GM21737 (cell line): ENCODE data around the gene VWA3B.

ENCODE experiments used
- ATAC-seq: cut with Tn5 transposase; IDR thresholded peaks from one replicate; pipeline ENCODE4 v1.9.1; 2021; ENCODE audit warnings: mild to moderate bottlenecking, moderate library complexity; ENCODE audit not compliant: unreplicated experiment

VWA3B gene

DNA sequence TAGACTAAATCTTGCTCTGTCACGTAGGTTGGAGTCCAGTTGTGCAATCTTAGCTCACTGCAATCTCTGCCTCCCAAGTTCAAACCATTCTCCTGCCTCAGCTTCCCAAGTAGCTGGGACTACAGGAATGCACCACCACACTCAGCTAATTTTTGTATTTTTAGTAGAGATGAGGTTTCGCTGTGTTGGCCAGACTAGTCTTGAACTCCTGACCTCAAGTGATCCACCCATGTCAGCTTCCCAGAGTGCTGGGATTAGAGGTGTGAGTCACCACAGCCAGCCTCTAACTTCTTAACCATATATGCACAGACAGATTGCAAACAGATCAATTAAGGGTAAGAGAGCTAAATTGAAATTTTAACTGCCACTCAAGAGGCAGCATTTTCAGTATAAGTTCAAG lies 237.2 kb downstream of the VWA3B start:
- no peak for ATAC-seq

DNA sequence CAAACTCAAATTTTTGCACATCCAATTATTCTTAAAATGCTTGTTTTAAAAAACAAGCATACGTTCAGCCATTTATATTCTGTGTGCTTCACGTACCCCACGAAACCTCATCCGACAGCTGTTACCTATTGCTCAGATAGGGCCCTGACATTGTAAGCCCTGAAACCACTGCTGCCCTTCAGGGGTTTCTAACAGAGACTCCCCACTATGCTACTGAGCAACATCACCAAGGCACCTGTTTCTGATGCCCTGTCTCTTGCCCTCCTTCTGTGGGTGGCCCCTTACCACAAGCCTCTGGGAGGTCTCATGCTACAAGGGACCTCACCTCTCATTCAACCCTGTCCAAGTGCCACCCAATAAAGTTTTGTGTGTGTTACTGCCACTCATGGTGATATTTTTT lies 240.8 kb downstream of the VWA3B start:
- no peak for ATAC-seq

DNA sequence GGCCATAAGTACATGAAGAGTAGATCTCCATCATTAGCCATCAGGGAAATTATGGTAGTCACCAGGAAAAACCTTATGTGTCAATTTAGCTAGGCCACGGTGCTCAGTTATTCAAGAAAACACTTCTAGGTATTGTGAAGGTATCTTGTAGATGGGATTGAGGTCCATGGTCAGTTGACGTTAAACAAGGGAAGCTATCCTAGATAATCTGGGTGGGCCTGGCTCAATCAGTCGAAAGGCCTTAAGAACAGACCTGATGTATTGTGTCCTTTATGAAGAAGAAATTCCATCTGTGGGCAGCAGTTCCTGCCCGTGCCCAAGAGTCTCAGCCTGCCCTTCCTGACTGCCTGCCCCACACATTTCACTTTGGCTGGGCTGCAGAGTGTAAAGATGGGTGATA lies 242.6 kb downstream of the VWA3B start:
- no peak for ATAC-seq

DNA sequence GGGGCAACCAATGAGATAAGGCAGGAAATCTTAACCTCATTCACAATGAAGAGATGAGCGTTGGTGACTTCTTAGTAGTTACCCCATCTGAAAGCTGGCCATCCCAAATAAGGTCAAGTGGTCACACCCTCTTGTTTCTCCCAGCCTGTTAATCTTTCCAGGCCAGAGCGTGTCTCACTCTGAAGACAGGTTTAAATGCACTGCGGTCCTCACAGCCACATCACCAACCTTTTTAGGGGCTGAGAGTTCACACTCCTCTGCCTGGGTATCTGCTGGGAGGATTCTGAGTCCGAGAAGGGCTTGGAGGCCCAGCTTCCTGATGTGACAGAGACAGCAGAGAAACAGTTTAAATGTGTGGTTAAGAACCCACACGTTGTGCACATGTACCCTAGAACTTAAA lies 246.0 kb downstream of the VWA3B start:
- no peak for ATAC-seq

DNA sequence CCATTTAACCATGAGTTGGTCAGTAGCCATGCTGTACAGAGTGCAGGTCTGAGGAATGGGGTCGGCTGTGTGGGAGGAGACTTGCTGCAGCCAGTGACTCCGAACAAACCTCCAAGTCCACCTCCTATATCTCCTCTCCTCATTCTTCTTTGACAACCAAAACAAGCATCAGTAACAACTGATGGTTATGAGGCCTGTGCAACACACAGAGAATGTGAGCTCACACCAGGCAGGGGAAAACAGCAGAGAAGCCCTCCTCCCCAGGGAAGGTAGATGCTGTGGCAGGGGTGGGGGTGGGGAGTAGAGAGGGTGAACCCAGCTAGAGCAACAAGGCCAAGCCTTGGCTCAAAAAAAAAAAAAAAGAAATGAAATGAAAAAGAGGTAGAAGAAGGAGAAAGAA lies 247.0 kb downstream of the VWA3B start:
- ATAC-seq, result no peak

DNA sequence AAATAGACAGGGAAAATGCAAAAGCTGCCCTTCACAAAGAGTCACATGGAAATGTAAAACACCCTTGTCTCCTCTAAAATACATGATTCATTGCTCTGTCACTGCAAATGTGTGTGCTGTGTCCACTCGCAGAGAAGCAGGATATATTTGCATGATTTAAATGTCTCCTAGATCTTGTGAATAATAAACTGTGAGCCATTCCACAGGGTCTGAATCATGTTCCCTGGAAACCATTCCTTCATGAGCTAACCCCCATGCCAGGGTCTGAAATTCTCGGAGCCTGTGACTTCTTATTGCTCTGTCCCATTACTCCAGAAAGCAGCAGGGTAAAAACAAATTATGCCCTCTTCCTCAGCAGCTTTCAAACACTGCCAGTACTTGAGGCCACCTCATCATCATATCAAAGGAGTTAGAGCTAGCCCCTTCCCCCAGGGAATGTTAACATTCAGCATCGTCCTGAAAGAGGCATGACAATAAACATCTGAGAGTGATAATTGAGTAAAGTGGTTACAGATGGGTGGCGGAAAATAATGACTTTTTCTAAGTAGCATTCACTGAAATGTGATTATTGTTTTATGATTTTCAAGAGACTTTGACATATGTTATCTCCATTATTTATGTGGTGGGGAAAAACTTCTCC lies 247.6 kb downstream of the VWA3B start:
- no peak for ATAC-seq

DNA sequence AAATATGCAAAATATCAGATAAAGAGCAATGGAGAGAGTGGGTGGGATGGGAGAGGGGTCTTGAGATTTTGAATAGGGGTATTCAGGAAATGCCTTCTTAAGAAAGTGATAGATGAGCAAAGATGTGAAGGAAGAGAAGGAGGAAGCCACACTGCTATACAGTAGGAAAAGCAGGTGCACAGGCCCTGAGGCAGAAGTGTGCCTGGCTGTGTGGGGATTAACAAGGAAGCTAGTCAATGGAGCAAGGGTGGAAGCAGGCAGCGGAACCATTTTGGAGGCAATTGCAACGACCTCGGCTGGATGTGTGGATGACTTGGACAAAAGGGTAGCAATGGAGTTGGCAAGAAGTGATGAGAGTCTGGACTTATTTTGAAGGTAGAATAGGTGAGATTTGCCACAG lies 248.3 kb downstream of the VWA3B start:
- ATAC-seq, result no peak

DNA sequence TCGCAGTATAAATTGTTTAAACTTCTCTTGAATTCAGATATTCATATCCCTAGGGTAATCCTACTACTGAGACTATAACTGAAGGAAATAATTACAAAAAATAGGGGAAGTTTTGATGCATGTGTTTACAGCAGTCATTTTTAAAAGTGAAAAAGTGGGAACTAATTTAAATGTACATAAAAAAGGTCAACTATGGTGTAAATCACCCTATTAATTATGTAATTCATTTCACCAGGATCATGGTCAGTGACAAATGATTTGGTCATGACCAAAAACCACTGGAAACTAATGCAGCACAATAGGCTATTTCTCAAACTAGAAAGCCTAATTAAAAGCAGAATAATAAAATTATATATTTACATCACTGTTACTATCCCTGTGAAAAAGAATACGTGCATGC lies 254.3 kb downstream of the VWA3B start:
- no peak for ATAC-seq

DNA sequence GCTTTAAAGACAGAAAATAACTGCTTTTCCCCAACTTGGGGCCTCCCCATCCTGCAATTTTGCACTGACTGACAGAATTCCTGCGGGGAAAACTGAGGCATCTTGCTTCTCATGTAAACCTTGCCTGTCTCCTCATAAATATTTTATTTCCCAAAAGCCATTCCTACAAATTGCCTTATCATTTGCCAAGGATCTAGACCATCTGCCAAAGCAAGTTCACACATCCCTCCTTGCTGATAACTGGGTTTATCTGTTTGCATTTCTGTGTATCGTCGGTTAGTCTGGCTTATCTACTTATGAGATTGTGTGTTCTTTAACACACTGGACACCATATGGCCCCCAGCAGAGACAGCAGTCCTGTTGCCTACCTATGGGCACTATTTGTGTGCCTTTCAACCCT lies 256.3 kb downstream of the VWA3B start:
- no peak for ATAC-seq

DNA sequence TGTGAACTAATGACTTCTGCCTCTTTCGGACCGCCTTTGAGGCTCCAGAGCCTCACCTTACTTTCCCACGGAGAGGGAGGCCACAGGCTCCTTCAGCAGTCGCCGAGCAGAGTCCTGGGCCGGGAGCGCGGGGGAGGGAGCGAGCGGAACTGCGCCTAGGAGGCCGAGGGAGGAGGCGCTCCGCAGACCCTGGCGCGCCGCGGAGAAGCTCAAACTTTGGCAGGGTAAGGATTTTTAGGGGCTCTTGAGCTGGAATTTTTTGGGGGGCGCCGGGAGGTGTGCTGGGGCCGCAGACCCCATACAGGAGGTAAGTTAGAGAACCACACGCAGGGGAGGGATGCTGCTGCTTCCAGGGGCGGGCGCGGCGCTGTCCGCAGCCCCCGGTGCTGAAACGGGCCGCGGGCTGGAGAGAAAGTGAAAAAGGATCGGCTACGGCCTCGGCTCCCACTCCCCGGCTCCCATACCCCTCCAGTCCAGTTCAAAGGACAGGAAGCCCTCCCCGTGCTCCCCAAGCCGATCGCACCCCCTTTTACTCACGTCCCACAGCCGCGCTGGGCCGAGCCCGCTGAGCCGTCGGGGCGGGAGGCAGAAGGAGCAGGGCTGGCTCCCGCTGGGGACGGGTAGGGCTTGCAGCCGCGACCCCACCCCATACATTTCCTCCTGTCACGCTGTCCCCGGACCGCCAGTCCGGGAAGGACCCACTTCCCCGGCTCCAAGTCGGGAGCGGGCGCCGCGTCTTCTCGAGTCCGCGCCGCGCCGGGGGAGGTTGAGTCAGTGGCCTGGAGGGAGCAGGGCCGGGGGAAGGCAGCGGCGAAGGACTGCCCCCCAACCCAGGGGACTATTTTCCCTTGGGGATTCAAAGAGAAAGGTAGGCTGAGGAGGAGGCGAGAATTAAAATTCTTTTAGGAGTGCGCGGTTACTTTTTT lies 259.6 kb downstream of the VWA3B start, which contains the start of gene CNGA3:
TSS of gene CNGA3 (plus strand) at position 146 of the 926 bp plus-strand sequence. CDS start 23,520 bp downstream, outside the sequence.
- no peak for ATAC-seq

DNA sequence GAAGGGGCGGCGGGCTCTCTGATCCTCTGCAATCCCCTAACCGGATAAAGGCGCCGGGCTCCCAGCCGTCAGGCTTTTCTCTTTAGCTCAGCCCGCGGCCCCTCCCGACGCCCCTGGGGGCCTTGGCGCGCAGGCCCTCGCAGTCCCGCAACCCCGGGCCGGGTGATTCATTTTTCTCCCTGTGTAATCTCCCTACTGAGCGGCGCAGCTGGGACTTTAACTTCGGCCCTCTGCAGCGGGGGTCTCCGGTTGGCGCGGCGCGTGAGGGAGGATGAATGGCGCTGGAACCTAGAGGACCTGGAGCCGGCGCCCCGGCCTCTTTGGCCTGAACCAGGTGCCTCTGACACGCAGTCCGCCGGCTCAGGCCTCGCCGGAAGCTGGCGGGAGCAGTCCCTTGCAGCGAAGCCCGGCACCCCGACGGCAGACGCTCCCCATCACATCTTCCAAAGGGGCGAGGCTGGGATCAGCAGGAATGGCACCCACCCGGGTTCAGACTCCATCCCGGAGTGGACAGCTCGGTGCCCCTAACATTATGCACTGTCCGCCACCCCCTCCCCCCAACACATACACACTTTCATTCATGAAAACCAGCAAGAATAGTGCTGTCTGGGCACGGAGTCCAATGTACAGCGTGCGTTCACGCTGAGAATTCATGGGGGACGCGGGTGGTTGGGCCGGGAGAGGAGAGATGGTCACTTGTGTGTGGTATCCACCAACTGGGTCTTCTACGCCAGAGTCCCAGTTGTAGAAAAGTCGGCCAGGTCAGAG lies 260.5 kb downstream of the VWA3B start:
- ATAC-seq, result no peak

DNA sequence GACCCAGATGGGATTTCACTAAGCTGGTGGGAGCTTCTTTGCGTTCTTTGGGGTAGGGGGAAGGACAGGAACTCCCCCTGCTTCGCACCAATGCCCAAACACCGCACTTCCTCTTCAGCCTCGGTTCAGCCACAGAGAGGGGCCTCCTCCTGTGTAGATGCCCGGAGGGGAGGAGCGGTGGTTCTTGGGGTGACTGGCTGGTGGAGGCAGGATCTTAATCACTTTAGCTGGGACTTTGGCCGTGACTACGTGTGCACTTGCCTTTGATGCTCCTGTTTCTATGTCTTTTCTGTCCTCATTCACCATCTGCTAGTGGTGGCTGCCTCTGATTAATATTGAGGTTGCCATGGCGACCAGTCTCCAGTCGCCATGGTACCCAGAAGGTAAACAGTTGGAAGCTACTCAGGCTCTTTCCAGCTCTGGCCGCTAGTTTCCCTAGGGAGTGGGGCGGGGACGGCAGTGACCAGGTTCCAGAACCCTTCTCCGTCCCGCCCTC lies 261.1 kb downstream of the VWA3B start:
- ATAC-seq, result no peak

DNA sequence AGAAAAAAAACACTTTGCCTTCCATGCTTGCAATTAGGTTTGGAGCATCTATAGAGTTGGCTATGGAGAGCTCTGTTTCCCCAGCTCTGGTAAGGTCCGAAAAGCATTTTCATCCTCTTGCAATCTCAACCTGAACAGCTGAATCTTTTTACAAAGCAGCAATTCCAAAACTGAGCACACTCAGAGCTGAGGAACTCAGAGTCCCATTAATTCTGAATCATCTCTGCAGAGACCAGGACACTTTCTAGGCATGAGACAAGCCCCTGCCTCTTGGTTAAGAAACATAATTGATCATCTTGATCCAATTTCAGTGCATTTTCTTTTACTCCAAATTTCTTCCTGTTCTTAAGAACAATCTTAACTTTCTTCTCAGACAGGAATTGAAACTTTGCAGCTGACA lies 263.4 kb downstream of the VWA3B start:
- ATAC-seq, result no peak

DNA sequence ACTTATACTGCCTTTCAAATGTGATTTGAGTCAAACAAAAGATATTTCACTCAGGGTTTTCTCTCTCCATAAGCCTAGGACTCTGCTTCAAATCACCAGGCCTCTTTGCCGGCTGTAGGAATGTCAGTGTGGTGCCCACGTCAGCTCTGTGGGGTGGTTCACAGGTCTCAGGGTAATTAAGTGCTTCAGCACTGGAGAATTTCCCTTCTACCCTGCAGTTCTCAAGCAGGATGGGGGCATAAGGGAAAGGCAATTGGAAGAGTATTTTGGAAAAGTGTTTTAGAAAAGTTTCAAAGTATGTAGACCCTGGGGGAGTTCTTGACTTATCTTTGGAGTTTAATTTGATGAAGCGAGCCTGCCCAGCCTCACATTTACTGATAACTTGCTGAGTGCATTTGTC lies 268.9 kb downstream of the VWA3B start:
- ATAC-seq, result no peak

DNA sequence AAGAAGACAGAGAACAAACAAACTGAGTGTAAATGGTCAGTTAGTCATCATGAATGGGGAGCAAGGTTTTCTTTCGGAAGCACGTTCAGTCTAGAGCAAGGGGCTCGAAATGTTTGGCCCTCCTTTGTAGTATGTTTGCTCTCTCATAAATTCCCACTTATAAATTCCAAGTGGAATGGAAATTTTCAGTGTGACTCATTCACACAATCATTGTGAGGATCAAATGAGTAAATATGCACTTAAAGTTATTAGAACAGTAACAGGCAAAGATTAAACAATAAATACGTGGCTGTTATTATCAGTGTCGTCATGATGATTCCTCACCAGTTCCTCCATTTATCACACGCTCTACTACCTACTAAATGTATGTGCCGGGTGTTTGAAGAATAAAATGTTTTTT lies 269.8 kb downstream of the VWA3B start:
- ATAC-seq, result no peak

DNA sequence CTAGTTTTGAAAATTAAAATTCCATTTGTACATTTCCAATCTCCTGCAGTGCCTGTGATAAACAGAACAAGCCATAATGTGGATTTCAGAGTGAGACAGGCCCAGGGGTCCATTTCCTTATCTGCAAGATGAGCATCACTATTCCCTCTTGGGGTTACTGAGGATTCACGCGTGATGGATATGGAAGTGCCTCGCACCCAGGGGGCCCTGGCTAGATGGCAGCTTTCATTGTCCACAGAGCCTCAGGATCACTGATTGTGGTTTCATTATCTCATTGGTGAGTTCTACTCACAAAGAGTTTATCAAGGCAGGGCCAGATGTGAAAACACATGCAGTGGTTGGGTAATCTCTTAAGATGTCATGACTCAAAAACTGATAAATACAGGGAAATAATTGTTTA lies 270.9 kb downstream of the VWA3B start:
- no peak for ATAC-seq

DNA sequence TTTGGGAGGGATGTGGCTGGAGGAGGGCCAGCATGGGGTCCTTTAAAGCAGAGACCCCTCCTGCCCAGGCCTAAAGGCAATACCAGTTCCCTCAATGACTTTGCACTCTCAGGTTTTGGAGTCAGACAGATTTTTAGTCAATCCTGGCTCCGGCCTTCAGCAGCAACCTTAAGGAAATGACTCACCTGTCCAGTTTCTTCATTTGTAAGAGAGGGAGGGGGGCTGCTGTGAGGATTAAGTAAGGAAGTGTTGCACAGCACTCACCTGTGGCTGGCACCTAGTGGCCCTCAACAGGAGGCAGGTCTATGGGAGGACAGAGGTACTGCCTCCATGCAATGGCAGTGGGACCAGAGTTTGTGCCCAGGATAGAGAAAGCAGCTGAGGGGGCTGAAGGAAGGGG lies 273.0 kb downstream of the VWA3B start:
- no peak for ATAC-seq
